NCI-H146 treated with DMSO at 0.1 percent for 48 hours (cell line): ENCODE results near the gene UBE2G2.
"Not testable (repeated sequence)": the region's sequence is repeated elsewhere in the genome, so short reads cannot be mapped to it uniquely, and the experiment has no call there.

Experiments used
- DNase-seq: peaks from one replicate; lab custom pipeline; 2025; ENCODE audit not compliant: unreplicated experiment; lab: John Stamatoyannopoulos, UW

The UBE2G2 gene

DNA sequence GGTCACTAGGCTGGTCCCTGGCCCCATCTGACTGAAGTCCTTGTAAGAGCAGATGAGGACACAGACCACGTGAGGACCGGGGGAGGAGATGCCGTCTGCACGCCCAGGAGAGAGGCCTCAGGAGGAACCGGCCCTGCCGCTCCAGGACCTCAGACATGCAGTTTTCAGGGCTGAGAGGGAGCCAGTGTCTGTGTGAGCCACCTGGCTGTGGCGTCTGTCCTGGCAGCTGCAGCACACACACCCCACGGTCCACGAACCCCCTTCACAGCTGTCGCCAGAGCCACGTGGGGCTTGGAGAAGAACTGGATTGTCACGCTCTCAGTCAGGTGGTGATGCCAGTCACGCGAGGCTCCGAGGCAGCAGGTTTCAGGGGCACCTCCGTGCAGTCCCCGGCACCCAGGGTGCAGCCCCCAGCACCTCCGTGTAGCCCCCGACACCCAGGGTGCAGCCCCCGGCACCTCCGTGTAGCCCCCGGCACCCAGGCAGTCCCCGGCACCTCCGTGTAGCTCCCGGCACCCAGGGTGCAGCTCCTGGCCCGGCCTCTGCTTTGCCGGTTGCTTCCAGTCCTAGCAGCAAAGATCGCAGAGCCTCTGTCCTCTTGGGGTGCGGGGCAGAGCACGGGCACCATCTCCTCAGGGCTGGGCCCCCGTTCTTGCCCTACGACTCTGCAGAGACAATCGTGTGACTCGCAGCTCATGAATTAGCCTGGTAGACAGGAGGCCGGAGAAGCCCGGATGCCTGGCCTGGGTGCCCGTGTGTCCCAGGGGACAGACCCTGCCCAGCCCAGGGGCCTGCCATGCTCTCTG is 35.2 kb upstream of the UBE2G2 start:
- DNase-seq = no peak

DNA sequence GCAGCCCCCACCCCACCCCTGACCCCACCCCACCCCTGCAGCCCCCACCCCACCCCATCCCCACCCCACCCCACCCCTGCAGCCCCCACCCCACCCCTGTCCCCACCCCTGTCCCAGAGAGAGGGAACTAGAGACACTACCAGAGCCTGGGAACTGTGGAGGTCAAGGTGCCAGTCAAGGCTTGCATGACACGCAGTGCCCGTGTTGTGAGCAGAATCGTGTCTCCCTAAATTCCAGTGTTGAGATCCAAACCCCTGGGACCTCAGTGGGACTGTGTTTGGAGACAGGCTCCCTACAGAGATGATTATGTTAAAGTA is 34.7 kb upstream of the UBE2G2 start:
- no peak for DNase-seq

DNA sequence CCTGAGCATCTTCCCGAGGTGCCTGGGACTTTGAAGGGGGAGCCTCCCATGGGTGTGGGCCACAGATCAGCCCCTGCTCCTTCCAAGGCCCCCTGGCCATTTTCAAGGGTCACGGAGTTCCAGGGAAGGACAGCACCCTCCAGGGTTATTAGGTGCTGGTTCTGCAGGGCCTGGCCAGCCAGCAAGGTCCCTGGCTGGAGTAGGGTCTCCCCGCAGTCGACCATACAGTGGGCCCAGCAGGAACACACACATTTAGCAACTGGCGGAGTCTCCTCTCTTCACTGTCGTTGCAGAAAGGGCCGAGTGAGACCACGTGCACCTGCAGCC is 34.0 kb upstream of the UBE2G2 start:
- DNase-seq = no peak

DNA sequence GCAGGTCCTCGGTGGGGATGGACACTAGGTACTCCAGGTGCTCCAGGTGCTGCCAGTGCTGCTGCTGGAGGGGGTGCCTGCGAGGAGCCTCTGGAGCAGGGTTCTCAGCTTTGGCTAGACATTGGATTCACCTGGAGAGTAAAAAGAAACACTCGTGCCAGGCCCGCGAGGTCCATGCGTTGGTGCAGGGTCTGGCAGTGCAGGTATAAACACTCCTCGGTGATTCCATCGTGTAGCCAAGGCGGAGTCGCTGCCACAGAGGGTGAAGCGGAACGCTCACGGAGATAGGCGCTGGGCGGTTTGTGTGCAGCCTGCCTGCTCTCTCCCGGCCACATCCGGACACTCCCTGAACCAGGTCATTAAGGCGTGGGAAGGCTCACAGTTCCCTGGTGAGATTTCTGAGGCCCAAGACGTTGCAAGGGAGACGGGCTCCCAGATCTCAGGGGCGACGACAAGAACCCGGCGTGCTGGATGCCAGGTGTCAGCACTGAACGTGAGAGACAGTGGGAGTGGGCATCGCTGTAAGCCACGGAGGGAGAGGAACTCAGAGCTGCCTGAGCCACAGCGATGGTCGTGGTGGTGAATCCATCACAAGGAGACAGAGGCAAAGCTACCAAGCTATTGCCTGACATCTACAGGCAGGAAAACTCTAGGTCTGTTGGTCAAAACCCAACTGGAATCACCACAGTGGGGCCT is 33.5 kb upstream of the UBE2G2 start:
- DNase-seq = no peak

DNA sequence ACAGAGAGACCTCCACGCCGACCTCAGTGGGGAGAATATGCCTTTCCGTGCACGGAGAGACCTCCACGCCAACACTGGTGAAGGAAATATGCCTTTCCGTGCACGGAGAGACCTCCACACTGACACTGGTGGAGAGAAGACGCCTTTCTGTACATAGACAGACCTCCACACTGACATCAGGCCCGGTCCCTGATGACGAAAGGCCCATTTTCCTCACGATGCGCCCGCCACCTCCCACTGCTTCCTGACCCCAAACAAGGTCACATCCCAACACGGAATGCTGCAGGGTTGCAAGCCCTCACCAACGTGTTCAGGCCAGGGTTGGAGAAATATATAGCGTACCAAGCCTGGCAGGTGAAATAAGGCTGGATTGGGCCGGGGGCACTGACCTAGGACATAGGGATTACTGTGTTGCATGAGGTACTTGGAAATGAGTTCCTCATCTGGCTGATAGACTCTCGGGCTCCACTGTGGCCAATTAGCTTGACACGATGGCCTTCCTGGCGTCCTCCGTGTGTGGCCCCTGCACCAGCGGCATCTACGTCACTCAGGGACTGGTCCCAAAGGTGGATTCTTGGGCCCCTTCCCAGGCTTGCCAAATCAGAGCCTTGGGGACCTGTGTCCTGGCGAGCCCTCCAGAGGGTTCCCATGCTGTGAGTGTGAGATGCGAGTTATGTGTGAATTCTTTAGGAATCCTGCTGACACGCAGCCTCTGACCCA is 32.8 kb upstream of the UBE2G2 start:
- DNase-seq = no peak

DNA sequence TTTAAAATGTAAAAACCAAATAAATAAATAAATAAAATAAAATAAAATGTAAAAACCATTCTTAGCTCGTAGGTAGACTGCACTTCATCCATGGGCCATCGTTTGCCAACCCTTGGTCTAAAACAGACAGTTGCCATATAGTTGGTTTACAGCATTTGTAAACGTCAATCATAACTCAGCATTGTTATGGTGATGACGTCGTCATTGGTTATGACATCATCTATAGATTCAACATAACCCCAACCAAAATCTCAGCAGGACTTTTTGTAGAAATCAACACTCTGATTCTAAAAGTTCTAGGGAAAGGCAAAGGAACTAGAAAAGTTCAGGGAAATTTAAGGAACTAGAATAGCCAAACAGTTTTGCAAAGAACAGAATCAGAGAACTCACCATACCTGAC is 32.0 kb upstream of the UBE2G2 start:
- no peak for DNase-seq

GRCh38 chr21:44832516-44833255 is 31.1 kb upstream of the UBE2G2 start:
- DNase-seq = not testable (repeated sequence)

DNA sequence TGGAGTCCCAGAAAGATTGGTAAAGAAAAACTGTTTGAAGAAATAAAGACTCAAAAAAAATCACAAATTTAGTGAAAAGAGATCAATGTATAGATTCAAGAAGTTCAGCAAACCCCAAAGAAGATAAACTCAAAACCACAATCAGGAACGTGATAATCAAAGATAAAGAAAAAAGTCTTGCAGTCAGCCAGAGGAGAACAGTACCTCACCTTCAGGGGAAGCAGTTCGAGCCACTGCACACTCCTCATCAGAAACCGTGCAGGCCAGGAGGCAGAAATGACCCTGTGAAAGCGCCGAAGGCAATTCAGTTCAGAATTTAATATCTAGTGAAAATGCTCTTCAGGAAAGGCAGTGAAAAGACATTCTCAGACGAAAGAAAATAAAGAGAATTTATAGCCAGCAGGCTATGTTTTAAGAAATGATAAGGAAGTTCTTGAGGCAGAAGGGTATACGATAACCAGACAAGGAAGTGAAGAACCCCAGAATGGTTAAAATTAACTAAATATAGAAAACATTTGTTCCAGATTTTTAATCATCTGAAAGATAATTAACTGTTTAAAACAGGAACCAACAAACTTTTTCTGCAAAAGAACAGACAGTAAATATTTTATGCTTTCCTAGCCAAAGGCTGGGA is 29.7 kb upstream of the UBE2G2 start:
- no peak for DNase-seq

GRCh38 chr21:44829507-44830092 is 28.0 kb upstream of the UBE2G2 start:
- no peak for DNase-seq

GRCh38 chr21:44828362-44829056 is 26.9 kb upstream of the UBE2G2 start:
- DNase-seq = no peak

GRCh38 chr21:44823179-44823660 is 21.6 kb upstream of the UBE2G2 start:
- DNase-seq = no peak

- DNase-seq = no peak
Measured at GRCh38 chr21:44822484-44823178, 21.0 kb upstream of the UBE2G2 start.

- DNase-seq = no peak
Measured at GRCh38 chr21:44820851-44821250, 19.2 kb upstream of the UBE2G2 start.

DNA sequence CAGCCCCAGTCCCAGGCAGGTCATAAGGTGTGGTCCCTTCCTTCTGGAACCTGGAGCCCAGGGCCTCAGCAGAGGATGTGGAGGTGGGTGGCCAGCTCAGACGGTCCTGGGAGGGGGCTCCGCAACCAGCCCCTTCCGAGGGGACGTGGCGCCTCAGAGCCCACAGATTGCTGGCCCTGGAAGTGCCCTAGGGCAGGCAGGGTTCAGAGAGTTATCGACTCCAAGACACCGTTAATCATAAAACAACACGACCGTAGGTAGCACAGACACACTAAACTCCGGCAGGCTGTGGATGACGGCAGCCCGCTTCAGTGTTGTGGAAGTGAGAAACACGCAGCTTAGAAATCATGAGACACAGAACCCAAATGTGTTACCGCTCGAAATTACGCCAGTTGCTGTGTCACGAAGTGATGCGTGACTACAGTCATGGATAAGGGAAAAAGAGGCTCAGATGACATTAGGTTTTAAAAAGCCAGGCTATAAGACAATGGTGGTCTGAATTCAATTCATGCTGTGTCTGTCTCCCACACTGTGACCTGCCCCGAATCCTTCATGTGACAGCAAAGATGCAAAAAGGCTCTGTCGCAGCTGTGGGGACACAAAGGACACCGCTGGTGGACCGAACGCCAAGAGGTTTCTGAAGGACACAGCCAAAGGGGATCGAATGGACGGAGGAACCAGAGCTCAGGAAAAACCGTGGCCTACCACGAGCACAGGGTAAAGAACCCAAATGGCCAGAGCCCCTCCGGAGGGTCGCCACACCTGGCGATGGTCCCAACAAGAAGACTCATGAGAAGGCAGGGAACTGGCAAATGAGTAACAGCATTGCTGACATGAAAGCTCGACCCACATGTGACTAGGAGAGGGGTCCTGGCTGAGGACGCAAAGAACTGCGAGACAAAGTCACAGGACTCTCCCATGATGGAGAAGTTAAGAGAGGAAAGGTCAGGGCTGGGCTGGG is 17.9 kb upstream of the UBE2G2 start:
- DNase-seq = no peak

DNA sequence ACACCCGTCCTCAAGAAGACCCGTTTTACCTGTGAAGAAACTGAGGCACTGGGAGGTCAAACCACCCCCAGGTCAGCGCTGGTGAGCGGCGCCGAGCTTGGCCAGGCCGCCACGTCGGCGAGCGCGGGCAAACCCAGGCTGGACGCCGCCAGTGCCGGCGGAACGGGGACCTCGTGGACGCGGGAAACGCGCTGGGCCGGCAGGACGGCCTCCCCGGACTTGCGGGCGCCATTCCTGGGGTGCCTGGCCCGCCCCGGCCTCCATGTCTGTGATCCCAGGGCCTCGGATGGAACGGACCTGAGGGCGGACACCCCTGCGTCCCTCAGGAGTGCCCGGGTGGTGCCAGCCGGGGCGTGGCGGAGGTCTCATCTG is 17.0 kb upstream of the UBE2G2 start:
- DNase-seq = no peak

GRCh38 chr21:44817914-44818639 is 16.5 kb upstream of the UBE2G2 start, which contains the start of gene SUMO3:
Gene SUMO3, minus strand, starts transcription at chr21:44818062. Its CDS starts 94 bp downstream, at chr21:44817968.
- no peak for DNase-seq

DNA sequence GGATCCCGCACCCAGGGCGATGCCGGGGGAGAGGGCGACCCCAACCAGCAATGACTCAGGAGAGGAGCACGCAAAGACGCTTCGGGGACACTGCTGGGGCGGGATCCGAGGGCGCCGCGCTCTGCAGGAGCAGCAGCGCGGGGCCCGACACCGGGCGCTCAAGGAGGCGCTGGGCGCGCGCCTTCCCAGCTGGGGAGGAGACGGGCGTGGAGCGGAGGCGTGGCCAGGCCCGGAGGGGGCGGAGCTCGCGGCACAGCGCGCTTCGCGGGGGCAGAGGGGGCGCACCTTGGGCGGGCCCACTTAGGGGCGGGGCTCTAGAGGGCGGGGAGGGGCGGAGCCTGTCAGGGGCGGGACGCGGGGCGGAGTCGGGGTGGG is 15.9 kb upstream of the UBE2G2 start:
- DNase-seq = peak; percentile 5
